ENCODE measurements around the gene EFCAB8.

DNA sequence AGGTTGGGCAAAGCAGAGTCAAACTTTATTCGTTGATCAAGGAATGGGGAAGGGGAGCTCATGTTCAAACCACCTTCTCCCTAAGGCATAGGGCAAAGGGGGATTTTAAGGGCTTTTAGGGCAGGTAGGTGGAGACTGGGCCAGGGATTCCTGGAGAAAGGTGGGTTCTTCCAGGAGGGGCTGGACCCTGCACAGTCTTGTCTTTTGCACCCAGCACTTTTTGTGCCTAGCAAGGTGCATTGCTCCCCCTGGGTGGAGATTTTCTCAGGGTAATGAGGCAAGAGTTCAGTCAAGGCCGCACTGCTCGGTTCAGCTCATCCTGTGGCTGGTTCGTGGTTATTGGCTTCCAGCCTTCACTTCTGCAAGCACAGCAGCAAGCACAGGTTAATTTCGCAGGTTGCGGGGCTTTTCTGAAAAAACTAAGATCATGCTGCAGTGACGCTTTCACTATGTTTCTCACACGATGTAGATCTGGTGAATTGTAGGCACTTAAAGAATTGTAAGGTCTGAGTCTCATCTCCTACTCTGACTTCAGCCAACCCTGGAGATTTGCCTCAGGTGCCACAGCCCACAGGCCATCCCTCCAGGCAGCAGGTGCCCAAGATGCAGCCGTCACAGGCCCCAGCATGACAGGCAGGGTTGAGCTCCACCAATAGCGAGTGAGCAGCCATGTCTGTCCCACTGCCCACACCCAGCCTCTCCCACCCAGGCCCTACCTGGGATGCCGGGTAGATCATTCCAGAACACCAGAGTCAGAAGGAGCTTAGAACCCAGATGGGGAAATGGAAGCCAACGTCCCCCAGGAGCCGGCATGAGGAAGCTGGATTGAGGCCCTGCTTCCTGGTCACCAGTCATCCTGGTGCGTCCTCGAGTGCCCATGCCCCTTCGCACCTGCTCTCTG, 108.4 kb downstream of the EFCAB8 start:
- TF ChIP-seq, protein P1, sequence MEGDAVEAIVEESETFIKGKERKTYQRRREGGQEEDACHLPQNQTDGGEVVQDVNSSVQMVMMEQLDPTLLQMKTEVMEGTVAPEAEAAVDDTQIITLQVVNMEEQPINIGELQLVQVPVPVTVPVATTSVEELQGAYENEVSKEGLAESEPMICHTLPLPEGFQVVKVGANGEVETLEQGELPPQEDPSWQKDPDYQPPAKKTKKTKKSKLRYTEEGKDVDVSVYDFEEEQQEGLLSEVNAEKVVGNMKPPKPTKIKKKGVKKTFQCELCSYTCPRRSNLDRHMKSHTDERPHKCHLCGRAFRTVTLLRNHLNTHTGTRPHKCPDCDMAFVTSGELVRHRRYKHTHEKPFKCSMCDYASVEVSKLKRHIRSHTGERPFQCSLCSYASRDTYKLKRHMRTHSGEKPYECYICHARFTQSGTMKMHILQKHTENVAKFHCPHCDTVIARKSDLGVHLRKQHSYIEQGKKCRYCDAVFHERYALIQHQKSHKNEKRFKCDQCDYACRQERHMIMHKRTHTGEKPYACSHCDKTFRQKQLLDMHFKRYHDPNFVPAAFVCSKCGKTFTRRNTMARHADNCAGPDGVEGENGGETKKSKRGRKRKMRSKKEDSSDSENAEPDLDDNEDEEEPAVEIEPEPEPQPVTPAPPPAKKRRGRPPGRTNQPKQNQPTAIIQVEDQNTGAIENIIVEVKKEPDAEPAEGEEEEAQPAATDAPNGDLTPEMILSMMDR (IDR thresholded peaks at IDR 0.05): no peak
- TF ChIP-seq POLR2A (IDR thresholded peaks at IDR 0.05): no peak

All from body of pancreas (tissue), 4 donors.